K562 (cell line): ENCODE data around the gene CTBP2.

ENCODE experiments used
- CBFA2T3 ChIP-seq: fragments of 450-650 bp; IDR thresholded peaks from 2 replicates; pipeline ENCODE4 v1.6.1; 2017
- FOXA1 ChIP-seq: fragments of 450-650 bp; IDR thresholded peaks from 2 replicates; pipeline ENCODE4 v1.6.1; 2016; ENCODE audit warnings: mild to moderate bottlenecking, borderline replicate concordance
- MCM2 ChIP-seq: fragments of 450-650 bp; IDR thresholded peaks from 2 replicates; pipeline ENCODE4 v1.6.1; 2017; ENCODE audit warnings: low read depth, mild to moderate bottlenecking
- MEF2A ChIP-seq: IDR thresholded peaks from 2 replicates; pipeline ENCODE4 v1.6.1; 2011; ENCODE audit warnings: low read depth, mild to moderate bottlenecking, low read length, moderate library complexity; ENCODE audit not compliant: control insufficient read depth
- TCFL5 ChIP-seq: fragments of 250-450 bp; sonication (Bioruptor Pico); conservative IDR thresholded peaks from 2 replicates; pipeline ENCODE4 v1.6.1; 2021; ENCODE audit warnings: mild to moderate bottlenecking, moderate library complexity, matching md5 sums
- ZBTB17 ChIP-seq: fragments of 450-650 bp; formaldehyde crosslinking; IDR thresholded peaks from 2 replicates; pipeline ENCODE4 v1.4.0; 2020; ENCODE audit warnings: mild to moderate bottlenecking
- TF ChIP-seq, protein P1 (sequence below): fragments of 250-450 bp; sonication (Bioruptor Pico); IDR thresholded peaks from 2 replicates; pipeline ENCODE4 v1.9.0; 2021; ENCODE audit warnings: mild to moderate bottlenecking, inconsistent platforms
- TF ChIP-seq, protein P2 (sequence below), 3 experiments: IDR thresholded peaks in 2 of 3; conservative IDR thresholded peaks in 1 of 3; 2 replicates each; pipeline ENCODE4 v1.5.1; 2011 to 2012; ENCODE audit warnings: low read length in 3 of 3, mild to moderate bottlenecking in 3 of 3, control low read depth in 2 of 3, improper control_type of control experiment in 1 of 3, inconsistent platforms in 1 of 3, low read depth in 1 of 3, mixed read lengths in 1 of 3, moderate library complexity in 1 of 3; ENCODE audit not compliant: insufficient read depth in 2 of 3

DNA sequence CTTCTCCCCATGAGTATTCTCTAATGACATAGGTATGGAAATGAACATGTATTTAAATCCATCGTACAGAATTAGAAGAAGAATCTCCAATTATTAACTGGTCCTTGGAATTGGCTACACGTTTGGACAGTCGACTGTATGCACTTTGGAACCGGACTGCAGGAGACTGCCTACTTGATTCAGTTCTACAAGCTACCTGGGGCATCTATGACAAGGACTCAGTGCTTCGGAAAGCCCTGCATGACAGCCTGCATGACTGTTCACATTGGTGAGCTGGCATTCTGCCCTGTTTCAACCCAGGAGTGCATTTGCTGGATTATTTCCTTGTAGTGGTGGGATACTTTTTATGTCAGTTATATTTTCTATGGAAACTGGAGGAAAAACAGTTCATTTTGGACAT is 186.2 kb downstream of the CTBP2 start:
- TF ChIP-seq TCFL5 (CRISPR knock-in tag) (no peak), FOXA1 (no peak), ZBTB17 (CRISPR knock-in tag) (no peak), MEF2A (no peak), CBFA2T3 (no peak), MCM2 (no peak)
- TF ChIP-seq, protein P1, sequence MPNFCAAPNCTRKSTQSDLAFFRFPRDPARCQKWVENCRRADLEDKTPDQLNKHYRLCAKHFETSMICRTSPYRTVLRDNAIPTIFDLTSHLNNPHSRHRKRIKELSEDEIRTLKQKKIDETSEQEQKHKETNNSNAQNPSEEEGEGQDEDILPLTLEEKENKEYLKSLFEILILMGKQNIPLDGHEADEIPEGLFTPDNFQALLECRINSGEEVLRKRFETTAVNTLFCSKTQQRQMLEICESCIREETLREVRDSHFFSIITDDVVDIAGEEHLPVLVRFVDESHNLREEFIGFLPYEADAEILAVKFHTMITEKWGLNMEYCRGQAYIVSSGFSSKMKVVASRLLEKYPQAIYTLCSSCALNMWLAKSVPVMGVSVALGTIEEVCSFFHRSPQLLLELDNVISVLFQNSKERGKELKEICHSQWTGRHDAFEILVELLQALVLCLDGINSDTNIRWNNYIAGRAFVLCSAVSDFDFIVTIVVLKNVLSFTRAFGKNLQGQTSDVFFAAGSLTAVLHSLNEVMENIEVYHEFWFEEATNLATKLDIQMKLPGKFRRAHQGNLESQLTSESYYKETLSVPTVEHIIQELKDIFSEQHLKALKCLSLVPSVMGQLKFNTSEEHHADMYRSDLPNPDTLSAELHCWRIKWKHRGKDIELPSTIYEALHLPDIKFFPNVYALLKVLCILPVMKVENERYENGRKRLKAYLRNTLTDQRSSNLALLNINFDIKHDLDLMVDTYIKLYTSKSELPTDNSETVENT (CRISPR knock-in tag) = no peak
- TF ChIP-seq, protein P2, sequence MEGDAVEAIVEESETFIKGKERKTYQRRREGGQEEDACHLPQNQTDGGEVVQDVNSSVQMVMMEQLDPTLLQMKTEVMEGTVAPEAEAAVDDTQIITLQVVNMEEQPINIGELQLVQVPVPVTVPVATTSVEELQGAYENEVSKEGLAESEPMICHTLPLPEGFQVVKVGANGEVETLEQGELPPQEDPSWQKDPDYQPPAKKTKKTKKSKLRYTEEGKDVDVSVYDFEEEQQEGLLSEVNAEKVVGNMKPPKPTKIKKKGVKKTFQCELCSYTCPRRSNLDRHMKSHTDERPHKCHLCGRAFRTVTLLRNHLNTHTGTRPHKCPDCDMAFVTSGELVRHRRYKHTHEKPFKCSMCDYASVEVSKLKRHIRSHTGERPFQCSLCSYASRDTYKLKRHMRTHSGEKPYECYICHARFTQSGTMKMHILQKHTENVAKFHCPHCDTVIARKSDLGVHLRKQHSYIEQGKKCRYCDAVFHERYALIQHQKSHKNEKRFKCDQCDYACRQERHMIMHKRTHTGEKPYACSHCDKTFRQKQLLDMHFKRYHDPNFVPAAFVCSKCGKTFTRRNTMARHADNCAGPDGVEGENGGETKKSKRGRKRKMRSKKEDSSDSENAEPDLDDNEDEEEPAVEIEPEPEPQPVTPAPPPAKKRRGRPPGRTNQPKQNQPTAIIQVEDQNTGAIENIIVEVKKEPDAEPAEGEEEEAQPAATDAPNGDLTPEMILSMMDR (IDR thresholded peaks at IDR 0.05 in 2 of 3, conservative IDR thresholded peaks at IDR 0.05 in 1 of 3; ENCODE audit: insufficient read depth in 2 of 3, low read depth in 1 of 3, low read length in 3 of 3) = no peak
